ENCODE data around the gene GPRC5A. TPM values are rescaled to one million over a fixed set of nuclear protein-coding genes. Genes with fewer than 3 reads are reported as not detected.

The GPRC5A gene
- total and polyA plus RNA-seq, 2 of the 13 experiments (the other 11 are each of a cell fraction or from before 2014, with no cell fraction given): 0.27 to 3.0 TPM

GRCh38 chr12:12916135-12916944 is 25.0 kb downstream of the GPRC5A start:
- DNase-seq (ENCODE audit: low spot score) (peak; percentile 71), ATAC-seq (peak; percentile 98), FAIRE-seq (peak; percentile 93)
- in situ Hi-C loops (cut with HindIII; ENCODE audit: extremely low pct_ligation_motif_present, low pct_unique_long_range_greater_than_20kb) (loop anchor here (5.0 kb wide), 2 partner anchors 66 to 296 kb away; no protein-coding TSS in a partner anchor), intact Hi-C loops (cut with micrococcal nuclease; ENCODE audit: unreplicated experiment) (loop anchor here (1.0 kb wide), 3 partner anchors 59 to 296 kb away; no protein-coding TSS in a partner anchor)
- 24% methylated on average over 17 of the region's 19 CpGs for WGBS (ENCODE audit: low lambda C conversion rate)
- Histone ChIP-seq H3K79me2 (ENCODE audit: insufficient read depth, low read length) (no peaks in the 10 kb centered on the region), H3K4me1 (ENCODE audit: insufficient read depth, low read length) (peaks cover 18% of the 10 kb centered on the region), H3K9me3 (ENCODE audit: low read length) (no peaks in the 10 kb centered on the region), H3K27ac (ENCODE audit: extremely low read length, insufficient read depth, low read length) (no peak overlapping the region), H4K20me1 (ENCODE audit: insufficient read depth, low read length) (no peaks in the 10 kb centered on the region; the same call in 1 of the 2 replicates), H3K36me3 (replicated peaks in 1 of 2; ENCODE audit: control insufficient read depth in 1 of 2, insufficient read depth in 2 of 2, low read length in 2 of 2) (no peaks in the 10 kb centered on the region), H3K9ac (ENCODE audit: insufficient read depth, low read depth, low read length) (no peak overlapping the region), H3K27me3 (ENCODE audit: control insufficient read depth in 1 of 2, insufficient read depth in 2 of 2, low read length in 2 of 2) (peaks cover 4 to 16% of the 10 kb centered on the region in 2 experiments), H3K4me2 (ENCODE audit: low read depth, low read length) (peak overlapping the region; percentile 38), H3K4me3 (replicated peaks in 1 of 3; ENCODE audit: insufficient read depth in 1 of 3, low read depth in 2 of 3, low read length in 3 of 3) (peak overlapping the region in 1 of 3 experiments; percentile 8; a peak in 1 of 6 replicates), H2AFZ (ENCODE audit: low read length) (no peak overlapping the region)
- ChIA-PET CTCF (ENCODE audit: low intra/inter-chr PET ratio, low total read pairs) (interaction anchor here (0.7 to 2.0 kb wide), 7 partner anchors 59 to 318 kb away, joined by 3 to 31 read pairs (median 5); no protein-coding TSS in a partner anchor), POLR2A (no interaction called here)
- BruUV-seq (replicated peaks): no TSS peak
- TF ChIP-seq ZNF326 (CRISPR knock-in tag; IDR thresholded peaks at IDR 0.05; ENCODE audit: borderline replicate concordance): no peak
- TF ChIP-seq ZNF773 (CRISPR knock-in tag; IDR thresholded peaks at IDR 0.05; ENCODE audit: borderline replicate concordance): no peak
- no peak for TF ChIP-seq THYN1 (CRISPR knock-in tag; IDR thresholded peaks at IDR 0.05; ENCODE audit: borderline replicate concordance, low read depth)
- TF ChIP-seq ZNF674 (CRISPR knock-in tag; IDR thresholded peaks at IDR 0.05; ENCODE audit: low read depth): no peak
- TF ChIP-seq, protein P1, sequence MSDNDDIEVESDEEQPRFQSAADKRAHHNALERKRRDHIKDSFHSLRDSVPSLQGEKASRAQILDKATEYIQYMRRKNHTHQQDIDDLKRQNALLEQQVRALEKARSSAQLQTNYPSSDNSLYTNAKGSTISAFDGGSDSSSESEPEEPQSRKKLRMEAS (IDR thresholded peaks at IDR 0.05): peak; percentile 19; the same call in 1 of the 2 replicates
- peak; percentile 27; the same call in 1 of the 2 replicates for TF ChIP-seq IKZF5 (CRISPR knock-in tag; IDR thresholded peaks at IDR 0.05)
- TF ChIP-seq ZNF670 (CRISPR knock-in tag; IDR thresholded peaks at IDR 0.05; ENCODE audit: borderline replicate concordance): no peak
- TF ChIP-seq ZBTB44 (CRISPR knock-in tag; IDR thresholded peaks at IDR 0.05): no peak
- TF ChIP-seq, protein P2, sequence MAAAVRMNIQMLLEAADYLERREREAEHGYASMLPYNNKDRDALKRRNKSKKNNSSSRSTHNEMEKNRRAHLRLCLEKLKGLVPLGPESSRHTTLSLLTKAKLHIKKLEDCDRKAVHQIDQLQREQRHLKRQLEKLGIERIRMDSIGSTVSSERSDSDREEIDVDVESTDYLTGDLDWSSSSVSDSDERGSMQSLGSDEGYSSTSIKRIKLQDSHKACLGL (CRISPR knock-in tag; IDR thresholded peaks at IDR 0.05): no peak
- TF ChIP-seq PREB (CRISPR knock-in tag; IDR thresholded peaks at IDR 0.05): no peak
- TF ChIP-seq CENPBD1 (CRISPR knock-in tag; IDR thresholded peaks at IDR 0.05; ENCODE audit: borderline replicate concordance, low read depth): no peak
- TF ChIP-seq SALL1 (CRISPR knock-in tag; IDR thresholded peaks at IDR 0.05): peak; percentile 45; the same call in 1 of the 2 replicates
- TF ChIP-seq, protein P3, sequence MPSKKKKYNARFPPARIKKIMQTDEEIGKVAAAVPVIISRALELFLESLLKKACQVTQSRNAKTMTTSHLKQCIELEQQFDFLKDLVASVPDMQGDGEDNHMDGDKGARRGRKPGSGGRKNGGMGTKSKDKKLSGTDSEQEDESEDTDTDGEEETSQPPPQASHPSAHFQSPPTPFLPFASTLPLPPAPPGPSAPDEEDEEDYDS (CRISPR knock-in tag; IDR thresholded peaks at IDR 0.05): 0 out of 2 replicates have a peak, but pooled peaks have one; percentile 15
- TF ChIP-seq, protein P4, sequence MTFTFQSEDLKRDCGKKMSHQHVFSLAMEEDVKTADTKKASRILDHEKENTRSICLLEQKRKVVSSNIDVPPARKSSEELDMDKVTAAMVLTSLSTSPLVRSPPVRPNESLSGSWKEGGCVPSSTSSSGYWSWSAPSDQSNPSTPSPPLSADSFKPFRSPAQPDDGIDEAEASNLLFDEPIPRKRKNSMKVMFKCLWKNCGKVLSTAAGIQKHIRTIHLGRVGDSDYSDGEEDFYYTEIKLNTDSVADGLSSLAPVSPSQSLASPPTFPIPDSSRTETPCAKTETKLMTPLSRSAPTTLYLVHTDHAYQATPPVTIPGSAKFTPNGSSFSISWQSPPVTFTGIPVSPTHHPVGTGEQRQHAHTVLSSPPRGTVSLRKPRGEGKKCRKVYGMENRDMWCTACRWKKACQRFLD (CRISPR knock-in tag; IDR thresholded peaks at IDR 0.05; ENCODE audit: borderline replicate concordance): no peak; the same call in 1 of the 2 replicates
